MCF 10A (cell line): ENCODE results near the gene PMVK. TPM values are rescaled to one million over a fixed set of nuclear protein-coding genes. Genes with fewer than 3 reads are reported as not detected.

Source experiments
- BruUV-seq: library from RNA; stranded (reverse); fragments of 400-500 nt; replicated peaks from 2 replicates; lab custom pipeline; 2021; lab: Mats Ljungman, UMichigan
- CTCF ChIA-PET: fragments of 300-600 bp; sonication (Branson Sonifier 250); formaldehyde crosslinking; extraction: SDS; loops from one replicate; lab custom pipeline; 2021; ENCODE audit warnings: antibody characterized with exemption, inconsistent platforms; lab: Yijun Ruan, JAX
- POLR2A ChIA-PET: fragments of 300-600, 350-650 bp; sonication (Branson Sonifier 250); formaldehyde crosslinking; extraction: SDS; loops from one replicate; lab custom pipeline; 2020; ENCODE audit warnings: antibody characterized with exemption, inconsistent platforms; lab: Yijun Ruan, JAX
- DNase-seq: peaks from one replicate; pipeline ENCODE4 v3.0.0-alpha.2; 2018; ENCODE audit not compliant: unreplicated experiment
- H3K27ac Mint-ChIP-seq: one replicate; pipeline ENCODE4 v1.8.0; 2022; ENCODE audit warnings: mild to moderate bottlenecking, low read depth, mixed read lengths; ENCODE audit not compliant: unreplicated experiment
- H3K27me3 Mint-ChIP-seq: one replicate; pipeline ENCODE4 v1.8.0; 2022; ENCODE audit warnings: mixed read lengths; ENCODE audit not compliant: insufficient read depth, unreplicated experiment
- H3K36me3 Mint-ChIP-seq: one replicate; pipeline ENCODE4 v1.8.0; 2022; ENCODE audit warnings: mild to moderate bottlenecking, moderate library complexity, mixed read lengths; ENCODE audit not compliant: insufficient read depth, unreplicated experiment
- H3K4me1 Mint-ChIP-seq: one replicate; pipeline ENCODE4 v1.8.0; 2022; ENCODE audit warnings: mixed read lengths; ENCODE audit not compliant: insufficient read depth, unreplicated experiment
- H3K4me3 Mint-ChIP-seq: one replicate; pipeline ENCODE4 v1.8.0; 2022; ENCODE audit warnings: mild to moderate bottlenecking, moderate library complexity, mixed read lengths; ENCODE audit not compliant: unreplicated experiment
- H3K9me3 Mint-ChIP-seq: one replicate; pipeline ENCODE4 v1.8.0; 2022; ENCODE audit warnings: mixed read lengths; ENCODE audit not compliant: unreplicated experiment
- intact Hi-C: fragments of 100-400 bp; cut with micrococcal nuclease; formaldehyde crosslinking; loops from 2 replicates; pipeline ENCODE4 v1.14.1; 2022
- total RNA-seq: library from RNA; stranded (reverse); gene quantifications from 2 replicates; pipeline ENCODE4 v1.2.3, GENCODE V29; 2022
- TF ChIP-seq, protein P1 (sequence below): fragments of 200-600 bp; IDR thresholded peaks from one replicate; pipeline ENCODE4 v1.8.0; 2022; ENCODE audit warnings: antibody characterized with exemption, mild to moderate bottlenecking; ENCODE audit not compliant: unreplicated experiment

The PMVK gene
- total RNA-seq, 1 experiment from 2014 or later: 68.9 TPM

DNA sequence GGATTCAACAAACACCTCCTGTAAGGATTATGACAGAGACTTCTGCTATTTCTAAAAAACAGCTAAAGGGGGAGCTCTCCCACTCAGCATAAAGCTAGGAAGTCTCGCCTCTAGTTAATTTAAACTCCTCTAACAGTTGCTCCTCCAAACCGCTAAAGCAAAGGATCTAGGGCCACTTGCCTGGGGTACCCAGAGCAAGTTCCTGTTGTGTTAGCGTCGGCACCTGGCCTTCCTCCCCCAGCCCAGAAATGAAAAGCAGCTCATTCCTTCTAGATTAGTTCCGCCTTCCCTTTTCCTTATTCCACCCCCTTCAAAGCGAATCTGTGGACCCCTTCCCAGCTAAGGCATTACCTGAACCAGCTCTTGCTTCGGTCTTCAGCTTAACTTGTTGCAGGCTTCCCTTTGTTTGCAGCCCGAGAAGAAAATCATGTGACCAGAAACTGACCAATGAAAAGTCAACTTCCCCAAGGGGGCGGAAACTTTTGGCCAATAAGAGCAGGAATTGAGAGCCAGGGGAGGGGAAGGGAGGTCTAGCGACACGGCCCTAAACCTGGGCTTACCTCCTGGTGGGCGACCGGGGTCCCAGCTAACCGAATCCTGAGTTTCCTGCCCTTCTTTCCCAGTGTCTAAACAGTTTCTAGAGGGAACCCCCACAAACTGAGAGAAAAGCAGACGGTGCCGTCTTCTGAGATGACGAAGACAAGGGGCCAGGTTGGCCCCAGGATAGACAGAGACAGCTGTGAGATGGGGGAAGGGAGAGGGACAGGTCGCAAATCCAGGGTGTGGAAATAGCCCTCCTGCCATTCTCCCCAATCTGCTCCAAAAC is 19.4 kb upstream of the PMVK start, which contains the start of gene PBXIP1:
TSS of gene PBXIP1 (minus strand) at position 382 of the 826 bp plus-strand sequence. CDS start 2,378 bp downstream, outside the sequence.
- intact Hi-C loops: loop anchor here (1.0 kb wide), 1 partner anchor 43 kb away; no protein-coding TSS in a partner anchor
- DNase-seq: peak; percentile 97
- no TSS peak for BruUV-seq
- Mint-ChIP-seq H3K36me3 (peaks cover 14% of the 10 kb centered on the region), H3K27me3 (no peaks in the 10 kb centered on the region), H3K4me3 (peak within 1 kb of the TSS; percentile 88), H3K9me3 (no peaks in the 10 kb centered on the region), H3K4me1 (peaks cover 43% of the 10 kb centered on the region), H3K27ac (peak within 1 kb of the TSS; percentile 68)
- ChIA-PET POLR2A (interaction anchor here (0.5 to 39.6 kb wide), 22 partner anchors 9 to 1157 kb away, joined by 3 to 1917 read pairs (median 6); partner anchors contain the start of genes ADAM15, CKS1B, FLAD1 and LENEP), CTCF (interaction anchor here (0.6 to 4.2 kb wide), 21 partner anchors 9 to 475 kb away, joined by 3 to 45 read pairs (median 5); partner anchors contain the start of genes ADAM15, CKS1B, FLAD1 and PMVK)
- TF ChIP-seq, protein P1, sequence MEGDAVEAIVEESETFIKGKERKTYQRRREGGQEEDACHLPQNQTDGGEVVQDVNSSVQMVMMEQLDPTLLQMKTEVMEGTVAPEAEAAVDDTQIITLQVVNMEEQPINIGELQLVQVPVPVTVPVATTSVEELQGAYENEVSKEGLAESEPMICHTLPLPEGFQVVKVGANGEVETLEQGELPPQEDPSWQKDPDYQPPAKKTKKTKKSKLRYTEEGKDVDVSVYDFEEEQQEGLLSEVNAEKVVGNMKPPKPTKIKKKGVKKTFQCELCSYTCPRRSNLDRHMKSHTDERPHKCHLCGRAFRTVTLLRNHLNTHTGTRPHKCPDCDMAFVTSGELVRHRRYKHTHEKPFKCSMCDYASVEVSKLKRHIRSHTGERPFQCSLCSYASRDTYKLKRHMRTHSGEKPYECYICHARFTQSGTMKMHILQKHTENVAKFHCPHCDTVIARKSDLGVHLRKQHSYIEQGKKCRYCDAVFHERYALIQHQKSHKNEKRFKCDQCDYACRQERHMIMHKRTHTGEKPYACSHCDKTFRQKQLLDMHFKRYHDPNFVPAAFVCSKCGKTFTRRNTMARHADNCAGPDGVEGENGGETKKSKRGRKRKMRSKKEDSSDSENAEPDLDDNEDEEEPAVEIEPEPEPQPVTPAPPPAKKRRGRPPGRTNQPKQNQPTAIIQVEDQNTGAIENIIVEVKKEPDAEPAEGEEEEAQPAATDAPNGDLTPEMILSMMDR: peak; percentile 24

DNA sequence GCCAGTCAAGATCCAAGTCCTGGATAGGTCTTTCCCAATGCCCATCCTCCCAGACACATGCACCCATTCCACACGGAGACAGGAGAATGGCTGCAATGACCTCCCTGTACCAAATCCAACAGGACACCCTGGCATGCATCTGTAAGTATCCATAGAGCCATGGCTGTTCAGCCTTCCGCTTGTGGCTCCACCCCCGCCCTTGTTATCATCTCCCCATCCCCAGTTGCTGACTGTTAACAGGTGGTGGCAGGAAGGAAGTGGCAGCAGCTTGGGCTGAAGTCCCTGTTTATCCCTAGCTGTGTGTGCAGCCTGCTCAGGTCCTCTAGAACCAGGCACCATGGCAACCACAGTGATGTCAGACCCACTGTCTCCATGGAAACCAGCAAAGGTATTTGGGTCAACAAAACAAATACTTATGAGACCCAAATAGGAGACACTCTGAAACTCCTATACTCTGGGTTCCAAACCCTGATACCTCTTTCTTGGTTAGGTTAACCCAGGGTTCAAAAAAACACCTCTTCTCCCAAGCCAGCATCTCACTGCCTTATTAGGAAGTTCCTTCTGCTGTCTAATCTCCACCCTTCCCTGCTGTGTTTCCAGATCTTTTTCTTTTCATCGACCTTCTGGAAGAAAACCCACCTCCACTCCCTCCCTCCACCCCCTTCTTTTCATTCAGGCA is 18.7 kb upstream of the PMVK start:
- intact Hi-C loops: loop anchor here (1.0 kb wide), 1 partner anchor 44 kb away; no protein-coding TSS in a partner anchor
- Mint-ChIP-seq H3K36me3 (peaks cover 12% of the 10 kb centered on the region), H3K4me3 (peak overlapping the region; percentile 88), H3K4me1 (peaks cover 43% of the 10 kb centered on the region), H3K9me3 (no peaks in the 10 kb centered on the region), H3K27ac (peak overlapping the region; percentile 68), H3K27me3 (no peaks in the 10 kb centered on the region)
- TF ChIP-seq, protein P1: no peak
- no TSS peak for BruUV-seq
- POLR2A ChIA-PET: interaction anchor here (0.5 to 39.6 kb wide), 19 partner anchors 9 to 1158 kb away, joined by 3 to 1917 read pairs (median 6); partner anchors contain the start of genes ADAM15, CKS1B, FLAD1 and LENEP
- CTCF ChIA-PET: interaction anchor here (0.6 to 4.2 kb wide), 21 partner anchors 10 to 420 kb away, joined by 3 to 45 read pairs (median 8); partner anchors contain the start of genes ADAM15, CKS1B, FLAD1 and PMVK
- no peak for DNase-seq

DNA sequence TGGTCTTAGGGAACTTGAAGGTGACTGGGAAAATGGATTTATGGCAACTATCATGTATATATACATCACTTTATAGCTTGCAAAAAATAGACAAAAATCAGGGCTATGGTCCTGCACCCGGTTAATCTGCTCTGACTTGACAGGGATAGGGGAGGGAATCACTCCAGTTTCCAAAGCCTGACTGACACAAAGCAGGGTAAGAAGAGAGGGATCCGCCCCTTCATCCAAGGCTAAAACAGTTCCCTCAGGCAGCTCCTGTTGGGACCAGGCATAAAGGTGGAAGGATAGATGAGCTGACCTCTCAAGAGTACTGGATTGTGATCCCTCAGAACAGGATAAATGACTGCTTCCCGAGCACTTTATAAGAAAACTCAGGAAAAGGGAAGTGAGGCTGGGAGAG is 18.0 kb upstream of the PMVK start:
- TF ChIP-seq, protein P1: no peak
- H3K9me3 Mint-ChIP-seq: no peaks in the 10 kb centered on the region
- H3K4me1 Mint-ChIP-seq: peaks cover 43% of the 10 kb centered on the region
- intact Hi-C loops: no loop called here
- ChIA-PET CTCF (interaction anchor here (1.0 to 4.2 kb wide), 14 partner anchors 12 to 285 kb away, joined by 3 to 45 read pairs (median 11); partner anchors contain the start of genes ADAM15, FLAD1, PMVK and SHC1), POLR2A (interaction anchor here (0.6 to 39.6 kb wide), 7 partner anchors 11 to 146 kb away, joined by 3 to 1917 read pairs (median 18); partner anchors contain the start of genes ADAM15, CKS1B, FLAD1 and LENEP)
- peak overlapping the region; percentile 88 for H3K4me3 Mint-ChIP-seq
- H3K36me3 Mint-ChIP-seq: peaks cover 12% of the 10 kb centered on the region
- H3K27me3 Mint-ChIP-seq: no peaks in the 10 kb centered on the region
- no peak overlapping the region for H3K27ac Mint-ChIP-seq
- no TSS peak for BruUV-seq
- no peak for DNase-seq
